Smooth muscle cell (in vitro differentiated cells): ENCODE measurements around the gene ID3. TPM values are rescaled to one million over a fixed set of nuclear protein-coding genes. Genes with fewer than 3 reads are reported as not detected.

Source experiments
- DNase-seq: peaks from one replicate; lab custom pipeline; 2025; ENCODE audit not compliant: unreplicated experiment; lab: John Stamatoyannopoulos, UW
- H2AFZ ChIP-seq: fragments of 200-600 bp; sonication (generic); 2 replicates; pipeline ENCODE4 v1.6.0; 2016; ENCODE audit warnings: antibody characterized with exemption, low read depth, mild to moderate bottlenecking
- H3F3A ChIP-seq: fragments of 200-600 bp; sonication (generic); 2 replicates; pipeline ENCODE4 v1.6.0; 2017; ENCODE audit warnings: antibody characterized with exemption, low read depth
- H3K27ac ChIP-seq: fragments of 200-600 bp; sonication (generic); 2 replicates; pipeline ENCODE4 v1.5.1; 2016; ENCODE audit warnings: low read depth, mild to moderate bottlenecking
- H3K27me3 ChIP-seq: fragments of 200-600 bp; sonication (generic); 2 replicates; pipeline ENCODE4 v1.6.1; 2016; ENCODE audit warnings: low read depth, mild to moderate bottlenecking
- H3K36me3 ChIP-seq: fragments of 200-600 bp; sonication (generic); 2 replicates; pipeline ENCODE4 v1.5.1; 2016; ENCODE audit warnings: low read depth
- H3K4me1 ChIP-seq: fragments of 200-600 bp; sonication (generic); 2 replicates; pipeline ENCODE4 v1.5.1; 2016; ENCODE audit warnings: low read depth
- H3K4me2 ChIP-seq: fragments of 200-600 bp; sonication (generic); 2 replicates; pipeline ENCODE4 v1.6.0; 2016; ENCODE audit warnings: mild to moderate bottlenecking
- H3K4me3 ChIP-seq: fragments of 200-600 bp; sonication (generic); 2 replicates; pipeline ENCODE4 v1.5.1; 2016; ENCODE audit warnings: mild to moderate bottlenecking
- H3K79me2 ChIP-seq: fragments of 200-600 bp; sonication (generic); 2 replicates; pipeline ENCODE4 v1.6.0; 2016; ENCODE audit warnings: low read depth, mild to moderate bottlenecking
- H3K9ac ChIP-seq: fragments of 200-600 bp; sonication (generic); 2 replicates; pipeline ENCODE4 v1.6.0; 2016; ENCODE audit warnings: low read depth
- H3K9me3 ChIP-seq: fragments of 200-600 bp; sonication (generic); replicated peaks from 2 replicates; pipeline ENCODE4 v1.5.1; 2016; ENCODE audit warnings: low read depth
- H4K20me1 ChIP-seq: fragments of 200-600 bp; sonication (generic); 2 replicates; pipeline ENCODE4 v1.6.0; 2016; ENCODE audit warnings: low read depth
- WGBS: methylation state at CpG from one replicate; pipeline ENCODE4 v1.1.7; 2016; ENCODE audit warnings: low lambda C conversion rate; 5-methylcytosine and 5-hydroxymethylcytosine counted together
- polyA plus RNA-seq: library from polyadenylated mRNA; unstranded; fragments of >200 nt; fragmentation: Nextera tagmentation; extraction: Ambion mirVana; gene quantifications from 2 replicates; pipeline ENCODE4 v1.2.1, GENCODE V29; 2016
- total RNA-seq: library from RNA; depleted of rRNA; stranded (reverse); fragments of >200 nt; gene quantifications from 2 replicates; pipeline ENCODE4 v1.2.3, GENCODE V29; 2014
- TF ChIP-seq, protein P1 (sequence below): fragments of 200-600 bp; sonication (generic); IDR thresholded peaks from 2 replicates; pipeline ENCODE4 v1.5.1; 2017; ENCODE audit warnings: borderline replicate concordance, mild to moderate bottlenecking, antibody characterized with exemption; ENCODE audit not compliant: insufficient read depth, poor library complexity, severe bottlenecking

ID3 gene
- total and polyA plus RNA-seq, 2 experiments from 2014 or later, result 752 to 929 TPM

DNA sequence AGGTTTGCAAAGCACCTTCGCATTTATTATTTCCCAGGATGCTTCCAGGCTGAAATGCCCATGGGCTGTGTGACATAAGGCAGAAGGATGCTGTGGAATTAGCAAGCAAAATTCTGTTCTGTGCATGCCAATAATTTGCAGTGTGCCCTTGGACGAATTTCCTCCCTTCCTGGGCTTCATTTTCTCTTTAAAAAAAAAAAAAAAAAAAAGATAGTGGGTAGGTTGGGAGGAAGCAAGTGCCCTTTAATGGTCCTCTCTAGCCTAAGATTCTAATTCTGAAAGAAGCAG lies 2.5 kb upstream of the ID3 start:
- Histone ChIP-seq H4K20me1 (peaks cover 25% of the 10 kb centered on the region), H3K9ac (peak overlapping the region; percentile 89), H3K36me3 (no peaks in the 10 kb centered on the region), H3K79me2 (peaks cover 24% of the 10 kb centered on the region), H3K4me2 (peak overlapping the region; percentile 98), H3F3A (peaks cover 78% of the 10 kb centered on the region), H3K27me3 (no peaks in the 10 kb centered on the region), H2AFZ (no peak overlapping the region), H3K4me3 (peak overlapping the region; percentile 10), H3K4me1 (peaks cover 65% of the 10 kb centered on the region), H3K9me3 (no peaks in the 10 kb centered on the region), H3K27ac (peak overlapping the region; percentile 99)
- 21% methylated on average over 2 of the region's 2 CpGs for WGBS
- DNase-seq, result no peak
- TF ChIP-seq, protein P1, sequence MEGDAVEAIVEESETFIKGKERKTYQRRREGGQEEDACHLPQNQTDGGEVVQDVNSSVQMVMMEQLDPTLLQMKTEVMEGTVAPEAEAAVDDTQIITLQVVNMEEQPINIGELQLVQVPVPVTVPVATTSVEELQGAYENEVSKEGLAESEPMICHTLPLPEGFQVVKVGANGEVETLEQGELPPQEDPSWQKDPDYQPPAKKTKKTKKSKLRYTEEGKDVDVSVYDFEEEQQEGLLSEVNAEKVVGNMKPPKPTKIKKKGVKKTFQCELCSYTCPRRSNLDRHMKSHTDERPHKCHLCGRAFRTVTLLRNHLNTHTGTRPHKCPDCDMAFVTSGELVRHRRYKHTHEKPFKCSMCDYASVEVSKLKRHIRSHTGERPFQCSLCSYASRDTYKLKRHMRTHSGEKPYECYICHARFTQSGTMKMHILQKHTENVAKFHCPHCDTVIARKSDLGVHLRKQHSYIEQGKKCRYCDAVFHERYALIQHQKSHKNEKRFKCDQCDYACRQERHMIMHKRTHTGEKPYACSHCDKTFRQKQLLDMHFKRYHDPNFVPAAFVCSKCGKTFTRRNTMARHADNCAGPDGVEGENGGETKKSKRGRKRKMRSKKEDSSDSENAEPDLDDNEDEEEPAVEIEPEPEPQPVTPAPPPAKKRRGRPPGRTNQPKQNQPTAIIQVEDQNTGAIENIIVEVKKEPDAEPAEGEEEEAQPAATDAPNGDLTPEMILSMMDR, result no peak

DNA sequence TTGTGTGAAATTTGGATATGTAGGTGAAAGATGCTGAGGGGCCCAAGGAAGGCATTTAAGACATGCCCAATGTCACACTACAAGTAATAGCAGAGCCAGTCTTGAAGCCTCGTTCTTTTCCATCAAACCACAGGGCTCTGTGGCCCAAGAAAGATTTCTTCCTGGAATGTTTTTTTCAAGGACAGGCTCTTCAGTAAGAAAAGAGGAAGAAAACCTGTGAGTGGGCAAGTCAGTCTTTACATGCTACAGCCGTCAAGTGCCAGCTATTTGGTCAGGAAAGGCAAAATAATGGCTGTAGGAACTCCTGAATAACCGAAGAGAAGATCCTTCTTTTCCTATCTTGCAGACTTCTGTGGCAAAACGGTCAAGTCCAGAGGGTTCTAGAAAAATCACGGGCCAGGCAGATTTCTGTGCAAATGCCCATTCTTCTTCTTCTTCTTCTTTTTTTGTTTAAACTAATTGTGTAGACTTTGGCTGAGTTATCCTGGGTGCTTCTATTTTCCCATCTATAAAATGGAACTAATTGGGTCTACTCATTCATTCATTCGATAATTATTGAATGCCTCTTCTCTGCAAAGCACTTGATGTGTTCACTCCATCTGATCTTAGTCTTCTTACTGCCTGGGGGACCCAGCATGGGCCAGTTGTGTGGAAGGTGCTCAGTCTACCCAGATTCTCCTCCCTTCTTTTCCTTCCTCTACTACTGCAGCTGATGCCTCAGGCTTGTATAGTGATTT lies 1.9 kb upstream of the ID3 start:
- Histone ChIP-seq H3K27ac (peak overlapping the region; percentile 99), H3K36me3 (no peaks in the 10 kb centered on the region), H3F3A (peaks cover 77% of the 10 kb centered on the region), H2AFZ (no peak overlapping the region), H4K20me1 (peaks cover 30% of the 10 kb centered on the region), H3K4me1 (peaks cover 70% of the 10 kb centered on the region), H3K4me3 (peak overlapping the region; percentile 10), H3K4me2 (peak overlapping the region; percentile 98), H3K9me3 (no peaks in the 10 kb centered on the region), H3K9ac (peak overlapping the region; percentile 89), H3K79me2 (peaks cover 24% of the 10 kb centered on the region), H3K27me3 (no peaks in the 10 kb centered on the region)
- TF ChIP-seq, protein P1, result no peak
- WGBS, result 38% methylated on average over 6 of the region's 6 CpGs
- no peak for DNase-seq

DNA sequence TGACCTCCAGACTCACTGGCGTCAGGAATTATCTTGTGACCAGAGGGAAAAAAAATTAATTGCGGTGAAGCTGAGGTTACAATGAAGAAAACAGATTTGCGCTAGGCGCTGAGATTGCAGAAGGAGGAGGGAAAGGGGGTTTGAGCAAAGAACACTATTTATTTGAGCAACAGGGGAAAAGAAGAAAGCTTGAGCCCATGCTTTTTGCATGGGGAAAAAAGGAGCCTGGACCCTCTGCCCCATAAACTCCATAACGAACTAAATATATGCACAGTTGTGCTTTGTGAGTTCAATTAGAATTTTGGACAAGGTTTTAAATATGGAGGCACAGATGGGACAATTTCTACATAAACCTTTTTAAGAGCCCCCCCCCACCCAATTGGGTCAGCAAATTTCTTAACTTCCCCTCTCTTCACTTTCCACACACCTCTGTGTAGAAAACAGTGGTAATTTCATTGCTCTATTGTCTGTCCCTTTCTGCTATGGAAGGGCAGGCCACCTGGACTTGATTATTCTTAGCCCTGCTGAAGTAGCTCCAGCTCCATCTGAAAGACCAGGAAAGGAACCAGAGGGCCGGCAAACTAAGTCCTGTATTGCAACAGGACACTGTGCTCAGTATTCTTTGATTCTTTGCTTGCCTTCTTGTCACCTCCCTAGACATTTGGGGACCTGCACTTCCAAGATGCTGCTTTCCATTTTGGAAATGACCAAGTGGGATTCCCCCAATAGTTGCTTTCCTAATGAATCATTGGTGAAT lies 862 bp upstream of the ID3 start:
- Histone ChIP-seq H3K27me3 (no peaks in the 10 kb centered on the region), H3K4me3 (peak overlapping the region; percentile 89), H3K79me2 (peaks cover 24% of the 10 kb centered on the region), H3K9ac (peak overlapping the region; percentile 89), H3K4me2 (peak overlapping the region; percentile 98), H3K36me3 (no peaks in the 10 kb centered on the region), H3F3A (peaks cover 69% of the 10 kb centered on the region), H3K27ac (peak overlapping the region; percentile 99), H3K4me1 (peaks cover 80% of the 10 kb centered on the region), H2AFZ (no peak overlapping the region), H3K9me3 (no peaks in the 10 kb centered on the region), H4K20me1 (peaks cover 35% of the 10 kb centered on the region)
- DNase-seq, result no peak
- TF ChIP-seq, protein P1, result no peak
- WGBS, result 3% methylated on average over 6 of the region's 6 CpGs
